RPMI7951 (cell line): Measurements from ENCODE around the gene ASTN1. TPM values are rescaled to one million over a fixed set of nuclear protein-coding genes. Genes with fewer than 3 reads are reported as not detected.

Experiments used
- DNase-seq: peaks from one replicate; pipeline ENCODE4 v3.0.0-alpha.2; 2012; ENCODE audit warnings: low read depth
- total RNA-seq: library from RNA; depleted of rRNA; stranded (reverse); fragments of >200 nt; shearing (Covaris generic); gene quantifications from 2 replicates; pipeline ENCODE4 v1.2.3, GENCODE V29; 2014

The ASTN1 gene
- total RNA-seq, 1 experiment from 2014 or later = not detected

GRCh38 chr1:176931526-176931925 lies 233.0 kb downstream of the ASTN1 start:
- DNase-seq = no peak

- no peak for DNase-seq
Measured at GRCh38 chr1:176926330-176927086, 238.0 kb downstream of the ASTN1 start.

- no peak for DNase-seq
Measured at GRCh38 chr1:176925223-176925622, 239.3 kb downstream of the ASTN1 start.

- DNase-seq = no peak
Measured at GRCh38 chr1:176923283-176923682, 241.2 kb downstream of the ASTN1 start.

- DNase-seq = no peak
Measured at GRCh38 chr1:176919386-176920378, 244.8 kb downstream of the ASTN1 start.

- DNase-seq = no peak
Measured at GRCh38 chr1:176905648-176906047, 258.9 kb downstream of the ASTN1 start.

- no peak for DNase-seq
Measured at GRCh38 chr1:176904057-176904751, 260.3 kb downstream of the ASTN1 start.

GRCh38 chr1:176903474-176903873 lies 261.0 kb downstream of the ASTN1 start:
- peak; percentile 23 for DNase-seq

GRCh38 chr1:176899321-176899720 lies 265.2 kb downstream of the ASTN1 start:
- DNase-seq = no peak

GRCh38 chr1:176897350-176898236 lies 266.9 kb downstream of the ASTN1 start:
- DNase-seq = peak; percentile 49

- no peak for DNase-seq
Measured at GRCh38 chr1:176896216-176896615, 268.3 kb downstream of the ASTN1 start.

- DNase-seq = no peak
Measured at GRCh38 chr1:176894450-176894849, 270.1 kb downstream of the ASTN1 start.

- no peak for DNase-seq
Measured at GRCh38 chr1:176893625-176894352, 270.7 kb downstream of the ASTN1 start.

- no peak for DNase-seq
Measured at GRCh38 chr1:176888471-176889032, 276.0 kb downstream of the ASTN1 start.

GRCh38 chr1:176885751-176886150 lies 278.8 kb downstream of the ASTN1 start:
- DNase-seq = no peak

GRCh38 chr1:176885341-176885740 lies 279.2 kb downstream of the ASTN1 start:
- DNase-seq = no peak

GRCh38 chr1:176884911-176885310 lies 279.6 kb downstream of the ASTN1 start:
- DNase-seq = no peak

- no peak for DNase-seq
Measured at GRCh38 chr1:176884286-176884685, 280.2 kb downstream of the ASTN1 start.

- DNase-seq = peak; percentile 55
Measured at GRCh38 chr1:176880955-176881595, 283.4 kb downstream of the ASTN1 start.
